ENCODE data around the gene XK. TPM values are rescaled to one million over a fixed set of nuclear protein-coding genes. Genes with fewer than 3 reads are reported as not detected.
A peak's percentile ranks its signal among the peaks of the same experiment; 100 is the strongest.
"Not testable (repeated sequence)": the region's sequence is repeated elsewhere in the genome, so short reads cannot be mapped to it uniquely, and the experiment has no call there.

Gene XK
- total RNA-seq, 1 donor from 2014 or later = 0.11 TPM

- DNase-seq = no peak
- CTCF ChIA-PET = interaction anchor here (1.1 kb wide), 1 partner anchor 17 kb away, joined by 3 read pairs; no protein-coding TSS in a partner anchor
- H3K9me3 Mint-ChIP-seq = no peaks in the 10 kb centered on the region
- no peaks in the 10 kb centered on the region for H3K27me3 Mint-ChIP-seq
- H3K27ac Mint-ChIP-seq = peak overlapping the region; percentile 78
- no peak for TF ChIP-seq CTCF (IDR thresholded peaks at IDR 0.05)
- H3K36me3 Mint-ChIP-seq (ENCODE audit: low read depth) = no peaks in the 10 kb centered on the region
- POLR2A ChIA-PET = interaction anchor here (0.7 to 4.2 kb wide), 7 partner anchors 8 to 33 kb away, joined by 3 to 16 read pairs (median 8); partner anchors contain the start of gene CYBB
- intact Hi-C loops (cut with micrococcal nuclease) = loop anchor here (1.0 kb wide), 2 partner anchors 8 to 13 kb away; no protein-coding TSS in a partner anchor
- H3K4me1 Mint-ChIP-seq = peaks cover 68% of the 10 kb centered on the region
- peak overlapping the region; percentile 19 for H3K4me3 Mint-ChIP-seq
- ATAC-seq (ENCODE audit: low read depth) = no peak
These were observed 77.8 kb downstream of the XK start for GRCh38 chrX:37763400-37763799.

GRCh38 chrX:37765507-37765906 is 79.9 kb downstream of the XK start:
- intact Hi-C loops (cut with micrococcal nuclease) = no loop called here
- CTCF ChIA-PET = interaction anchor here (1.0 kb wide), 1 partner anchor 58 kb away, joined by 3 read pairs; no protein-coding TSS in a partner anchor

GRCh38 chrX:37767430-37767829 is 81.8 kb downstream of the XK start:
- no peaks in the 10 kb centered on the region for H3K9me3 Mint-ChIP-seq
- peaks cover 53% of the 10 kb centered on the region for H3K4me1 Mint-ChIP-seq
- intact Hi-C loops (cut with micrococcal nuclease) = loop anchor here (1.0 kb wide), 1 partner anchor 9 kb away; no protein-coding TSS in a partner anchor
- DNase-seq (no peak), ATAC-seq (ENCODE audit: low read depth) (peak; percentile 31)
- no peaks in the 10 kb centered on the region for H3K36me3 Mint-ChIP-seq (ENCODE audit: low read depth)
- no peak for TF ChIP-seq CTCF (IDR thresholded peaks at IDR 0.05)
- H3K27ac Mint-ChIP-seq = peak overlapping the region; percentile 66
- H3K4me3 Mint-ChIP-seq = no peak overlapping the region
- H3K27me3 Mint-ChIP-seq = no peaks in the 10 kb centered on the region
- CTCF ChIA-PET = interaction anchor here (0.7 kb wide), 1 partner anchor 22 kb away, joined by 3 read pairs; no protein-coding TSS in a partner anchor
- POLR2A ChIA-PET = interaction anchor here (1.9 kb wide), 1 partner anchor 9 kb away, joined by 11 read pairs; no protein-coding TSS in a partner anchor

More at GRCh38 chrX:37765507-37765906, 79.9 kb downstream of the XK start:
- Mint-ChIP-seq H3K27ac (peak overlapping the region; percentile 32), H3K4me1 (peaks cover 63% of the 10 kb centered on the region), H3K27me3 (no peaks in the 10 kb centered on the region), H3K36me3 (ENCODE audit: low read depth) (no peaks in the 10 kb centered on the region), H3K9me3 (no peaks in the 10 kb centered on the region), H3K4me3 (no peak overlapping the region)
- no peak for TF ChIP-seq CTCF (IDR thresholded peaks at IDR 0.05)
- no peak for DNase-seq
- no peak for ATAC-seq (ENCODE audit: low read depth)
- POLR2A ChIA-PET = interaction anchor here (1.0 to 1.6 kb wide), 2 partner anchors 11 to 52 kb away, joined by 3 to 4 read pairs; no protein-coding TSS in a partner anchor

- DNase-seq; H3K27ac Mint-ChIP-seq; H3K27me3 Mint-ChIP-seq; H3K9me3 Mint-ChIP-seq; intact Hi-C loops (cut with micrococcal nuclease); H3K4me3 Mint-ChIP-seq; ATAC-seq (ENCODE audit: low read depth); H3K36me3 Mint-ChIP-seq (ENCODE audit: low read depth); CTCF ChIA-PET: not testable (repeated sequence)
- POLR2A ChIA-PET = interaction anchor here (1.0 kb wide), 1 partner anchor 23 kb away, joined by 4 read pairs; no protein-coding TSS in a partner anchor
- H3K4me1 Mint-ChIP-seq = peaks cover 42% of the 10 kb centered on the region
These were observed 83.3 kb downstream of the XK start for GRCh38 chrX:37768866-37769265.

- no peaks in the 10 kb centered on the region for H3K27me3 Mint-ChIP-seq
- intact Hi-C loops (cut with micrococcal nuclease) = loop anchor here (1.0 to 5.0 kb wide), 4 partner anchors 9 to 41 kb away; no protein-coding TSS in a partner anchor
- peak overlapping the region; percentile 50 for H3K4me3 Mint-ChIP-seq
- ATAC-seq (ENCODE audit: low read depth) (peak; percentile 73), DNase-seq (no peak)
- peaks cover 33% of the 10 kb centered on the region for H3K4me1 Mint-ChIP-seq
- ChIA-PET CTCF (interaction anchor here (0.6 to 5.4 kb wide), 6 partner anchors 10 to 48 kb away, joined by 3 to 35 read pairs (median 4); no protein-coding TSS in a partner anchor), POLR2A (interaction anchor here (0.7 to 4.0 kb wide), 16 partner anchors 9 to 49 kb away, joined by 3 to 55 read pairs (median 6); no protein-coding TSS in a partner anchor)
- peaks cover 8% of the 10 kb centered on the region for H3K36me3 Mint-ChIP-seq (ENCODE audit: low read depth)
- peak overlapping the region; percentile 87 for H3K27ac Mint-ChIP-seq
- TF ChIP-seq CTCF (IDR thresholded peaks at IDR 0.05) = no peak
- H3K9me3 Mint-ChIP-seq = no peaks in the 10 kb centered on the region
These were observed 90.8 kb downstream of the XK start for GRCh38 chrX:37776283-37776986.
